Left renal cortex interstitium (tissue), 4 donors: Measurements from ENCODE around the gene SEC31B. TPM values are rescaled to one million over a fixed set of nuclear protein-coding genes. Genes with fewer than 3 reads are reported as not detected.

Source experiments
- DNase-seq, 4 donors: peaks; one replicate each; pipeline ENCODE4 v3.0.0-alpha.2; 2013; ENCODE audit warnings: low read depth in 4 of 4, low spot score in 2 of 4, missing footprints in 1 of 4
- polyA plus RNA-seq, 4 donors: library from polyadenylated mRNA; unstranded; fragments of 120-200 nt; gene quantifications; one replicate each; pipeline ENCODE4 v1.2.1, GENCODE V29; 2013; ENCODE audit not compliant: insufficient read length in 4 of 4

SEC31B gene
- polyA plus RNA-seq, 4 donors = 10.1 to 30.5 (median 19.6) TPM

- no peak for DNase-seq
Observed at GRCh38 chr10:100502926-100503494, 16.7 kb downstream of the SEC31B start.

GRCh38 chr10:100501423-100501822 lies 18.2 kb downstream of the SEC31B start:
- DNase-seq = no peak

DNA sequence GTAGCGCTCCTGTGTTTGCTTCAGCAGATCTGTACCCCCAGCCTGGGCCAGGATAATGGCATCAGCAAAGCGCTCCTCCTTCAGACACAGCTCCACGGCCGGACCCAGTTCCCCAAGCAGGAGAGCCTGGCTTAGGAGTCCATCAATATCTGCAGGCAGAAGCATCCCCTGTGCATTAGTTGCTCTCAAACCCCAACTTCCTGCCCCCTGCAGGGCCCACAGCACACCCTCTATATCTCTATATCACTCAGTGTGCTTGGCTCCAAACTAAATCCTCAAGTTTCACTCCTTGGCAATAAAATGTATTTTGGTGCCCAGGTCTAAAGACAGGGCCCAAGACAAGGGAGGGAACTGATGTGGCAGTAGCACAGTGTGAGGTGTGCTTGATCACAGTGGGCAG lies 21.6 kb downstream of the SEC31B start:
- no peak for DNase-seq

DNA sequence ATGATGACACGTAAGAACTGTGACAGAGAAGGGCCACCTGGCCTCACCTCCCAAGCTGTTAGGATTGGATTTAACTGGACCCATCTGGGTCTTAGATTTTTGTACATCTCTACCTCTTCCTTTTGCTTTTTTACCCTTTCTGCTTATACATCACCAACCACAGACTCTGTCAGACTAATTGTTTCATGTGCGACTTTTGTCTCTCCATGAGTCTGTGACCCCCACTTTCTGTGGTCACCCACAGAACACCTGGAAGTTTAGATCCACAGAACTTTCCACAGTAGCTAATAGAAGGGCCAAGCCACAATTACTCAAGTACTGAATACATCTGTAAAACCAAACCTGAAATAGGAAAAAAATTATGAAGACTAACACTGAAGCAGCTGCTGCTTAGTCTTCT lies 23.1 kb downstream of the SEC31B start:
- no peak for DNase-seq

DNA sequence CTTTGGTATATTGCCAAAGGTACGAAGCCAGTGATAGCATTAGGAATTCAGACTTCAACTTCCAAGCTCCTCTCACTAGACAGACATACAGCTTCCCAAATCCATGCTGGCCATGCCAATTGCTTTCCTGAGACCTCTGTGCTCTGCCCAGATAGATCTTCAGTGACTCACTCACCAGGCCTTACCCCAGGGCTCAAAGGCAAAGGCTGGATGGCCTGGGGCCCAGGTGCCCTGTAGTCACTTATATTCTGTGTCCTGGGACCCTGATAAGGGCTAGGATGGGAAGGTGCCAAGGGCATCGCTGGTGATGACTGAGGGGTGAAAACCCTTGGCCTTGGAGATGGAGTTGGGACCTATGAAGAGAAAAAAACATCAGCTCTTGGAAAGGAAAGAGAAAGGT lies 29.1 kb downstream of the SEC31B start:
- no peak for DNase-seq

- DNase-seq = no peak
Observed at GRCh38 chr10:100489396-100489795, 30.3 kb downstream of the SEC31B start.

GRCh38 chr10:100487529-100487928 lies 32.1 kb downstream of the SEC31B start:
- no peak for DNase-seq

GRCh38 chr10:100485801-100486495 lies 33.7 kb downstream of the SEC31B start:
- DNase-seq = no peak

DNA sequence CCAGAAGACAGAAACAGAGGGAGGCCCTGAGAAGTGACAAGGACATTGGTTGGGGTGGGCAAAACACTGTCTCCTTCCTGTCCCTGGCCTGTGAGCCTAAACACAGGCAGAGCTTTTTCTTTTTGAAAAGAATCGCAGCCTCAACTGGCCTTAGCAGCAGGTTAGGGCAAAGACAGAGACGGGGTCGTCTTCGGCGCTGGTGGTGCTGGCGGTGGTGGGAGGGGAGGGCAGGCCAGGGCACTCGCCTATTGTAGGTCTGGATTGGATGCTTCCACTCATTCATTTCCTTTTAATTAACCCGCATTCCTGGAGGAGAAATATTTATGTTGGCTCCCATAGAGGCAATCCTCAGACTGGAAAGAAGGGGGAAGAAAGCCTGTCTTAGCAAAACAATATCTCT lies 34.3 kb downstream of the SEC31B start:
- no peak for DNase-seq

DNA sequence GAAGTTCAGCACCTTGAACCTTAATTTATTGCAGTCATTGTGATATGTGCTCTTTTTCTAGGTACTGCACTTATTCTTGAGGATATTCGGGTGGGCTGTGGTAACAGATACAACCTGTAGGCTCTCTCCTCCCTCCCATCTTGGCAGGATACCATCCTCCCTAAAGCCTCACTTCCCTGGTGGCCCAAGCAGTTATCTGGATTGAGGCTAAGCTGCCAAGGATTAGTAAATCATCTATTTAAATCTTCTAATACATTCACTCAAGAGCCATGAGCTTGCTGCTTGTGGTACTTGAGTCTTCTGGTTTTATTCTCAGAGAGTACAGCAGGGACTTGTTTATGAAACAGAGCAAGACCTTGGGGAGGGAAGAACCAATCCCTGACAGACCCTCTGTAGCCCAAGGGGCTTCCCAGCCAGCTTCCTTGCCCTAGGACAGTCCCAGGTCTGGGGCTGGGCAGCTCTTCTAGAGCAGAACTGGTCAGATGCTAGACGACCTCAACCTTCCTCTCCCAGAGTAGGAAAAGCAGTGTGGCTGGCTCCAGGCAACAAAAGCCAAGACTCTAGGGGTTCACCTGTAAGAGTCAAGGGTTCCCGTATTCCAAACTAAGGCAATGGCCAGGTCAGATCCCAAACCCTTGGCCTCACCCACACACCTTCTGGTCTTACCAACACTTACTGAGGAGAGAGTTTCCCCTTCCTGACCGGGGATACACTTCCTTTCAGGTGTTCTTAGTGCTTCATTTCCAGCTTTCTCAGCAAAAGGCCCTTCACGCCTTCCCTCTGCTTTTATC lies 35.6 kb downstream of the SEC31B start:
- no peak for DNase-seq

DNA sequence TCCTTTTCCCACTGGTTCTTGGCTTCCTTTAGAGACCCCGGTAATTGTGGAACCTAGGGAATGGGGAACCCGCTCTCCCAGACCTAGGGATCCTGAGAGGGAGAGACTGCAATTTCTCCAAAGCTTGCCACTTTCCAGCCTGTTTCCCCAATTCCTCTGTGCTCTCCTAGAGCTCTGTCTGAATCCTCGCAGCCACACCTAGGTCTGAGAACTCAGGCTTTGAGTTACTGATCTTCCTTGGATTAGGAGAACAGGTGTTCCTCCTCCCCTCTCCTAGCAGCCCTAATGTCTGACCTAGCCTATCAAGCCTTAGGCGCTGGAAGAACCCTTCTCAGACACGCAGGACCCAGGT lies 36.9 kb downstream of the SEC31B start:
- DNase-seq = no peak

DNA sequence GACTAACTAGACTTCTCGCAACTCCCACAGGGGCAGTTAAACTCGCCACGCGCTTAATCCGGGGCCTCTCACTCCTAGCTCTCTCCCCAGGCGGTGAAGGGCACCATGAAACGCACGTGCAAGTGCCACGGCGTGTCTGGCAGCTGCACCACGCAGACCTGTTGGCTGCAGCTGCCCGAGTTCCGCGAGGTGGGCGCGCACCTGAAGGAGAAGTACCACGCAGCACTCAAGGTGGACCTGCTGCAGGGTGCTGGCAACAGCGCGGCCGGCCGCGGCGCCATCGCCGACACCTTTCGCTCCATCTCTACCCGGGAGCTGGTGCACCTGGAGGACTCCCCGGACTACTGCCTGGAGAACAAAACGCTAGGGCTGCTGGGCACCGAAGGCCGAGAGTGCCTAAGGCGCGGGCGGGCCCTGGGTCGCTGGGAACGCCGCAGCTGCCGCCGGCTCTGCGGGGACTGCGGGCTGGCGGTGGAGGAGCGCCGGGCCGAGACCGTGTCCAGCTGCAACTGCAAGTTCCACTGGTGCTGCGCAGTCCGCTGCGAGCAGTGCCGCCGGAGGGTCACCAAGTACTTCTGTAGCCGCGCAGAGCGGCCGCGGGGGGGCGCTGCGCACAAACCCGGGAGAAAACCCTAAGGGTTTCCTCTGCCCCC lies 37.4 kb downstream of the SEC31B start:
- DNase-seq = peak in 3 of 4 donors; percentile 46 to 72 (median 65)

DNA sequence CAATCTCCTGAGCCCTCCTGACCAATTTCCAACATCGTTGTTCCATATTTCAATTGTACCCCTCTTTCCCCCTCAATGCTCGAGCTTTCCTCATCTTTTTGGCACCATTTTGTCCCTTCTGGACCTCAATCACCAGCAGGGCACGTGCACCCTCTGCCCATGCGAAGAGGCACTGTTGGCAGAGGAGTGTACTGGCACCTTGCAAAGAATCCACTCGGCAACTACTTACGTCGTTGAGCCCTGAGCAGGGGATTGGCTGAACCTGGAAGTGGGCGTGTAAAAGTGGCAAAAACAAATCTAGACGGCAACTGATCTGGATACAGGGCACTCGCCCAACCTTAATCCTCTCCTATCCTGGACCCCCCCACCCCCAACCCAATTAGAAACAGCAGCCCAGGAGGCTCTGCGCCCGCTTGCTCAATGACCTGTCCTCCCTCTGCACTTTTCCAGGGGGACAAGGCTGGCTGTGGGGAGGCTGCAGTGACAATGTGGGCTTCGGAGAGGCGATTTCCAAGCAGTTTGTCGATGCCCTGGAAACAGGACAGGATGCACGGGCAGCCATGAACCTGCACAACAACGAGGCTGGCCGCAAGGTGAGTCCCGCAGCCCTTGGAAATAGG lies 38.1 kb downstream of the SEC31B start:
- peak; percentile 82 to 91 (median 84) for DNase-seq

DNA sequence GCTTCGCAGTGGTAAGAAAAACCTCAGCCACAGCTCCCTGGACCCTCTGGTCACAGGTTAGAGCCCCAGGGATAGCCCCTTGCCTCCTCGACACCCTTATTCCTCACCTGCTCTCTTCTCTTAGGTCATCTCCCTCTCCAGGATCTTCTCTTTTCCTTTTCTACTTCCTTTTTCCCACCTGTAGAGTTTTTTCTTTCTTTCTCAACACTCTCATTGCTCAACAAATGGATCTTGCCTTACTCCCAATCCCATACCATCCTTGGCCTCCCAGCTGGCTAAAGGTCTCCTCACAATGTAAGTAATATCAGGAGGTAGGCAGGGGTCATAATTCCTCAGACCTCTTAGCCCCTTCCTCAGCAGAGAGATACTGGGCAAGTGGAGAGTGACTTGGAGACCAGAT lies 39.7 kb downstream of the SEC31B start:
- no peak for DNase-seq

DNA sequence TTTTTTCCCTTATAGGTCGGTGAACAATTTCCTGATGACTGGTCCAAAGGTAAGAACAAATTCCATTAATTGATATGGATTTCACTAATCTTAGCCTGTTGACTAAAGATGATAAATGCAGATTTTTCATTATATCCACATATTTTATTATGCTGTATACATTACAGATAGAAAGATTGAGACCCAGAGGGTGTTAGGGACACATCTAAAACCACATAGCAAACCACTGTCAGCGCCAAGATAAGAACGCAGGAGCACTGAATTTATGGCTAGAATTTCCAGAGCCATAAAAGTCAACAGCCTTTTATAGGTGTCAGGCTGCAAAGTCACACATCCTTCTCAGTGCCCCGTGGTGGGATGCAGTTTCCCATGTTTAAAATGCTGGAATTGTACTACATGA lies 40.6 kb downstream of the SEC31B start:
- DNase-seq = no peak

DNA sequence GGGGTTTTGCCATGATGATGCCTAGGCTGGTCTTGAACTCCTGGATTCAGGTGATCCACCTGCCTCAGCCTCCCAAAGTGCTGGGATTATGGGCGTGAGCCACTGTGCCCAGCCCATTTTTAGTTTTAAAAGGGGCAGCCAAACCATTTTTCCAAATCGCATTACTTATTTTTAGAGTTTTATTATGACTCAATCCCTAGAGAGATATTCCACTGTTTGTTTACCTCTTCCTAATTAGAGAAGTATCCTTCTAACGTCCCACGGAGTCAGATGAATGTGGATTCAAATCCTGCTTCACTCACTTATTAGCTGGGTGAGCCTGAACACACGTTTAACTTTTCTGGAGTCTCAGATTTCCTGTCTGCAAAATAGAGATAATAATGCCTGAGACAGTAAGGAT lies 41.7 kb downstream of the SEC31B start:
- no peak for DNase-seq

DNA sequence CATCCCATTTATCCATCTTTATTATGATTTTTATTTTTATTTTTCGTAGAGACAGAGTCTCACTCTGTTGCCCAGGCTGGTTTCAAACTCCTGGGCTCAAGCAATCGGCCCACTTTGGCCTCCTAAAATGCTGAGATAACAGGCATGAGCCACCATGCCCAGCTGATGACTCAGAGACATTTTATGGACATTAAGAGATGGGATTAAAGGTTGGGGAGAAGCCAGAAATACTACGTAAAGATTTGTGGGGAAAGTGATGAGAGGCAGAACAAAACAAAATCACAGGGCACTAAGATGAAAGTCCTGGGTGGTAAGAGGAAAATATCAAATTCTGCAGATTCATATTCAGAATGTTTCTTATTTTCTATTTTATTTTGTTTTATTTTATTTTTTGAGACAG lies 49.3 kb downstream of the SEC31B start:
- DNase-seq = no peak

- DNase-seq = no peak
Observed at GRCh38 chr10:100469756-100470155, 49.9 kb downstream of the SEC31B start.

- DNase-seq = no peak
Observed at GRCh38 chr10:100468978-100469377, 50.7 kb downstream of the SEC31B start.

GRCh38 chr10:100468322-100468721 lies 51.3 kb downstream of the SEC31B start:
- no peak for DNase-seq

- DNase-seq = no peak
Observed at GRCh38 chr10:100462709-100463108, 57.0 kb downstream of the SEC31B start, which contains the start of gene WNT8B. WNT8B (plus strand) TSS chr10:100463009; CDS start chr10:100463169, 160 bp downstream.
